CD14-positive monocyte (primary cell): Measurements from ENCODE around the gene PRL. TPM values are rescaled to one million over a fixed set of nuclear protein-coding genes. Genes with fewer than 3 reads are reported as not detected.

Source experiments
- DNase-seq, 3 donors: peaks; one replicate each; pipeline ENCODE4 v3.0.0-alpha.2; 2011 to 2022
- H2AFZ ChIP-seq: 2 replicates; pipeline ENCODE4 v1.6.0; 2012; ENCODE audit warnings: mild to moderate bottlenecking, low read depth, low read length, inconsistent platforms; ENCODE audit not compliant: insufficient read depth, poor library complexity, severe bottlenecking
- H3K27ac ChIP-seq, 2 donors: 1 replicate in 1 of 2; 2 replicates in 1 of 2; pipeline ENCODE4 v1.5.1; 2012 to 2013; ENCODE audit warnings: low read length in 2 of 2, control low read depth in 1 of 2, inconsistent platforms in 1 of 2, low read depth in 1 of 2, mild to moderate bottlenecking in 1 of 2
- H3K27me3 ChIP-seq, 2 donors: one replicate each; pipeline versions ENCODE4 v1.6.0 to v1.6.1; 2011 to 2013; ENCODE audit warnings: low read length in 2 of 2; ENCODE audit not compliant: control insufficient read depth in 2 of 2, insufficient read depth in 2 of 2
- H3K36me3 ChIP-seq, 2 donors: replicated peaks in 1 of 2; 1 replicate in 1 of 2; 2 replicates in 1 of 2; pipeline versions ENCODE4 v1.5.1 to v1.6.1; 2012 to 2013; ENCODE audit warnings: low read length in 2 of 2, control low read depth in 1 of 2, inconsistent platforms in 1 of 2, mild to moderate bottlenecking in 1 of 2; ENCODE audit not compliant: insufficient read depth in 2 of 2, control insufficient read depth in 1 of 2
- H3K4me1 ChIP-seq, 2 donors: 1 replicate in 1 of 2; 2 replicates in 1 of 2; pipeline versions ENCODE4 v1.5.1 to v1.6.1; 2012 to 2013; ENCODE audit warnings: low read length in 2 of 2, control low read depth in 1 of 2, inconsistent platforms in 1 of 2, mild to moderate bottlenecking in 1 of 2, moderate library complexity in 1 of 2; ENCODE audit not compliant: insufficient read depth in 2 of 2, control insufficient read depth in 1 of 2
- H3K4me2 ChIP-seq: replicated peaks from 2 replicates; pipeline ENCODE3; 2012; ENCODE audit warnings: low read length, moderate library complexity, mild to moderate bottlenecking; ENCODE audit not compliant: poor library complexity, severe bottlenecking; ENCODE audit errors: extremely low read depth
- H3K4me3 ChIP-seq, 3 experiments: fragments of 200-600 bp in 1 of 3; sonication (generic) in 1 of 3; replicated peaks in 1 of 3; 1 replicate in 2 of 3; 2 replicates in 1 of 3; pipeline ENCODE4 v1.5.1; 2011 to 2013; ENCODE audit warnings: low read length in 3 of 3, mild to moderate bottlenecking in 3 of 3, control low read depth in 2 of 3, low read depth in 2 of 3, inconsistent platforms in 1 of 3, moderate library complexity in 1 of 3
- H3K79me2 ChIP-seq: 2 replicates; pipeline ENCODE4 v1.6.0; 2012; ENCODE audit warnings: mild to moderate bottlenecking, control low read depth, inconsistent platforms, low read length, moderate library complexity; ENCODE audit not compliant: insufficient read depth
- H3K9ac ChIP-seq: 2 replicates; pipeline ENCODE4 v1.6.0; 2017; ENCODE audit warnings: low read length, mild to moderate bottlenecking; ENCODE audit not compliant: insufficient read depth, poor library complexity, severe bottlenecking
- H3K9me3 ChIP-seq, 2 donors: replicated peaks in 1 of 2; 1 replicate in 1 of 2; 2 replicates in 1 of 2; pipeline versions ENCODE4 v1.5.1 to v1.6.1; 2012 to 2013; ENCODE audit warnings: low read length in 2 of 2, control low read depth in 1 of 2; ENCODE audit not compliant: control insufficient read depth in 1 of 2, insufficient read depth in 1 of 2
- H4K20me1 ChIP-seq: 2 replicates; pipeline ENCODE4 v1.6.0; 2012; ENCODE audit warnings: mild to moderate bottlenecking, low read length, control low read depth, moderate library complexity; ENCODE audit not compliant: insufficient read depth
- H3K27ac Mint-ChIP-seq, 7 donors: one replicate each; pipeline ENCODE4 v1.8.0; 2020; ENCODE audit warnings: mild to moderate bottlenecking in 7 of 7, mixed read lengths in 7 of 7, moderate library complexity in 6 of 7, inconsistent platforms in 2 of 7
- H3K27me3 Mint-ChIP-seq, 3 donors: one replicate each; pipeline ENCODE4 v1.8.0; 2021 to 2022; ENCODE audit warnings: low read depth in 3 of 3, mild to moderate bottlenecking in 3 of 3, mixed read lengths in 3 of 3, moderate library complexity in 3 of 3, inconsistent platforms in 1 of 3
- H3K36me3 Mint-ChIP-seq, 2 donors: one replicate each; pipeline ENCODE4 v1.8.0; 2020; ENCODE audit warnings: mixed read lengths in 2 of 2, inconsistent platforms in 1 of 2, mild to moderate bottlenecking in 1 of 2
- H3K4me1 Mint-ChIP-seq: one replicate; pipeline ENCODE4 v1.8.0; 2020; ENCODE audit warnings: mild to moderate bottlenecking, mixed read lengths
- H3K4me3 Mint-ChIP-seq, 2 donors: one replicate each; pipeline ENCODE4 v1.8.0; 2020; ENCODE audit warnings: mild to moderate bottlenecking in 2 of 2, mixed read lengths in 2 of 2, moderate library complexity in 1 of 2
- H3K9me3 Mint-ChIP-seq, 7 donors: one replicate each; pipeline ENCODE4 v1.8.0; 2020 to 2022; ENCODE audit warnings: mixed read lengths in 7 of 7, mild to moderate bottlenecking in 6 of 7, moderate library complexity in 6 of 7, inconsistent platforms in 2 of 7
- WGBS: methylation state at CpG from one replicate; pipeline ENCODE4 v1.1.5; 2013; ENCODE audit warnings: missing lambda C conversion rate; ENCODE audit not compliant: insufficient coverage; 5-methylcytosine and 5-hydroxymethylcytosine counted together
- intact Hi-C, 2 donors: fragments of 100-400 bp; cut with micrococcal nuclease; formaldehyde crosslinking; loops; one replicate each; pipeline versions ENCODE4 v1.15.0 to v1.15.1; 2023
- polyA plus RNA-seq, 3 donors: library from polyadenylated mRNA; depleted of rRNA in 1 of 3; unstranded in 2 of 3; stranded (reverse) in 1 of 3; fragments of 300-500 nt in 2 of 3; fragments of >200 nt in 1 of 3; fragmentation: Illumina TruSeq in 2 of 3; gene quantifications; 1 replicate in 2 of 3; 2 replicates in 1 of 3; pipeline ENCODE4 v1.2.3, GENCODE V29; 2012 to 2021
- TF ChIP-seq, protein P1 (sequence below): fragments of 200-600 bp; IDR thresholded peaks from one replicate; pipeline ENCODE4 v1.8.0; 2022; ENCODE audit warnings: antibody characterized with exemption, mild to moderate bottlenecking

The PRL gene
- polyA plus RNA-seq, 3 donors, result 0.13 to 0.42 TPM; not detected in 1

DNA sequence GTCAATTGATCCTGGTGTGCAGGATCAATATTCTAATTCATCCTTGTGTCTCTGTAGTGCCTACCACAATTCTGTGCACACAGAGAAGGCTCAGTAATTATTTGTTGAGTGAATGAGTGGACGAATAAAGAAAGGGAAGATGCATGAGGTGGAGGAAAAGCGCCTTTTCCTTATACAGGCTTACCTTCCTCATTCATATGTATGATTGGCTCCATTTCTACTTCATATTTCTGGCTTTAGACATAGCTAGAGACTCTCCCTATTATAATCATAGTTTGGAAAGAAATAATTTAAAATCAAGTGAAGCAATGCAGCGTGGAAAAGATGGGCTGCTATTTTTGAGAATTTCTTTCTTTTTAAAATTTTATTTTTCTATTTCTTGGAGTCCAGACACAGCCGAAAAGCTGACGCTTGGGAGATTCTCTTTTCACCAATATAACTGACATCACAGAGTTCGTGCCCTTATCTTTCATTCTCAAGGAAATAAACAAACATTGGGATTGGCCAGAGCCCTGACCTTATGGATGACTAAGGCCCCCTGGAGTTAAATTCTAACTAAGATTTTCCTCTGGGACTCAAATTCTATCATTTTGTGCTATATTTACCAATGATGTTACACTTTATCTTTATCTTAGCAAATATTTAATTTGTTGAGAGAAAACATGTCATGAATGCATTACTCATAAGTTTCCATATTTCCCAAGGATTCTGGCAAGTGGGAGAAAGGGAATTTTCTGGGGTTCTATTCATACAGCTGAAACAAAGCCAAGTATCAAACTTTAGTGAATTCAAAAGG, 48.1 kb downstream of the PRL start:
- no peak overlapping the region for H3K27ac ChIP-seq
- Mint-ChIP-seq H3K4me3 (no peak overlapping the region), H3K9me3 (peaks cover 0 to 9% (median 6%) of the 10 kb centered on the region in 7 donors), H3K4me1 (peaks cover 6% of the 10 kb centered on the region), H3K27me3 (no peaks in the 10 kb centered on the region), H3K27ac (peak overlapping the region in 1 of 7 donors; percentile 8), H3K36me3 (no peaks in the 10 kb centered on the region)
- DNase-seq, result no peak
- H3K4me1 ChIP-seq, result no peaks in the 10 kb centered on the region
- no peak overlapping the region for H3K4me2 ChIP-seq
- no peak overlapping the region for H3K9ac ChIP-seq
- H3K9me3 ChIP-seq, result peaks cover 0 to 3% of the 10 kb centered on the region in 2 donors
- no peak overlapping the region for H3K4me3 ChIP-seq
- intact Hi-C loops, result no loop called here
- no peak overlapping the region for H2AFZ ChIP-seq
- H4K20me1 ChIP-seq, result no peaks in the 10 kb centered on the region
- H3K27me3 ChIP-seq, result no peaks in the 10 kb centered on the region
- no peaks in the 10 kb centered on the region for H3K79me2 ChIP-seq
- no CpG with 5 or more reads among the region's 6 CpGs for WGBS
- no peaks in the 10 kb centered on the region for H3K36me3 ChIP-seq
- TF ChIP-seq, protein P1, sequence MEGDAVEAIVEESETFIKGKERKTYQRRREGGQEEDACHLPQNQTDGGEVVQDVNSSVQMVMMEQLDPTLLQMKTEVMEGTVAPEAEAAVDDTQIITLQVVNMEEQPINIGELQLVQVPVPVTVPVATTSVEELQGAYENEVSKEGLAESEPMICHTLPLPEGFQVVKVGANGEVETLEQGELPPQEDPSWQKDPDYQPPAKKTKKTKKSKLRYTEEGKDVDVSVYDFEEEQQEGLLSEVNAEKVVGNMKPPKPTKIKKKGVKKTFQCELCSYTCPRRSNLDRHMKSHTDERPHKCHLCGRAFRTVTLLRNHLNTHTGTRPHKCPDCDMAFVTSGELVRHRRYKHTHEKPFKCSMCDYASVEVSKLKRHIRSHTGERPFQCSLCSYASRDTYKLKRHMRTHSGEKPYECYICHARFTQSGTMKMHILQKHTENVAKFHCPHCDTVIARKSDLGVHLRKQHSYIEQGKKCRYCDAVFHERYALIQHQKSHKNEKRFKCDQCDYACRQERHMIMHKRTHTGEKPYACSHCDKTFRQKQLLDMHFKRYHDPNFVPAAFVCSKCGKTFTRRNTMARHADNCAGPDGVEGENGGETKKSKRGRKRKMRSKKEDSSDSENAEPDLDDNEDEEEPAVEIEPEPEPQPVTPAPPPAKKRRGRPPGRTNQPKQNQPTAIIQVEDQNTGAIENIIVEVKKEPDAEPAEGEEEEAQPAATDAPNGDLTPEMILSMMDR, result no peak

DNA sequence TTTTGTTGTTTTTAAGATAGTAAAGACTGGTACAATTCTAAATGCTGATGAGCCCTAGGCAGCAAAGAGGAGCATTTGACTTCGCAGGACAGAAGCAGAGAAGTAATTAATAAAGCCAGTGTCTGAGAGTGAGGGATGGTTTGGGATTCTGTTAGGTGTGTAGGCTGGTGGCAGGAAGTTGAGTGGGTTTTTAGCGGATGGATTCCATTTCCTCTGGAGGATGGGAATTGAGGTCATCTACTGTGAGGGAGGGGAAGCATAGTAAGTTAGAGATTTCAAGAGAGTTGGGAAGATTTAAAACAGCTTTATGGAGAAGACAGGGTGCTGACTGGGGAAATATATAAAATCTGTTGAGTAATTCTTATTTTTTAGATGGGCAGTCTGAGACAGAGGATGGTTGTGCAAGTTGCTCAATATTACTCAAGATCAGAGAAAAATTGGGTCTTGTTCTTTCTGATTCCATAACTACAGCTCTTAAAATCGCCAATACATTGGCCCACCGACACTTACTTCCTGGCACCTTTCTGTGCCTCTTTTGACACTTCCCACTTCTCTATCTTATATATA, 48.8 kb downstream of the PRL start:
- WGBS, result 42% methylated on average over 2 of the region's 4 CpGs
- H3K4me3 ChIP-seq, result no peak overlapping the region
- H3K36me3 ChIP-seq, result no peaks in the 10 kb centered on the region
- TF ChIP-seq, protein P1, result no peak
- DNase-seq, result no peak
- H3K79me2 ChIP-seq, result no peaks in the 10 kb centered on the region
- no peaks in the 10 kb centered on the region for H3K4me1 ChIP-seq
- intact Hi-C loops, result no loop called here
- H4K20me1 ChIP-seq, result no peaks in the 10 kb centered on the region
- Mint-ChIP-seq H3K27ac (peak overlapping the region in 1 of 7 donors; percentile 8), H3K36me3 (no peaks in the 10 kb centered on the region), H3K27me3 (no peaks in the 10 kb centered on the region), H3K4me1 (peaks cover 6% of the 10 kb centered on the region), H3K9me3 (peaks cover 0 to 9% (median 5%) of the 10 kb centered on the region in 7 donors), H3K4me3 (no peak overlapping the region)
- peaks cover 0 to 2% of the 10 kb centered on the region in 2 donors for H3K9me3 ChIP-seq
- no peak overlapping the region for H2AFZ ChIP-seq
- no peaks in the 10 kb centered on the region for H3K27me3 ChIP-seq
- no peak overlapping the region for H3K9ac ChIP-seq
- H3K27ac ChIP-seq, result no peak overlapping the region
- H3K4me2 ChIP-seq, result no peak overlapping the region
